A673 (cell line): ENCODE data around the gene TPST1. TPM values are rescaled to one million over a fixed set of nuclear protein-coding genes. Genes with fewer than 3 reads are reported as not detected.

ENCODE experiments used
- BruUV-seq: library from RNA; stranded (reverse); fragments of 400-500 nt; replicated peaks from 2 replicates; lab custom pipeline; 2021; lab: Mats Ljungman, UMichigan
- CTCF ChIA-PET: fragments of 300-600 bp; sonication (Branson Sonifier 250); formaldehyde crosslinking; loops from one replicate; lab custom pipeline; 2022; ENCODE audit warnings: antibody characterized with exemption; lab: Charles Lee
- POLR2A ChIA-PET: fragments of 300-600 bp; sonication (Branson Sonifier 250); formaldehyde crosslinking; loops from one replicate; lab custom pipeline; 2022; ENCODE audit warnings: antibody characterized with exemption; ENCODE audit not compliant: low non-redundant PET; lab: Charles Lee
- DNase-seq: peaks from one replicate; pipeline ENCODE4 v3.0.0-alpha.2; 2015; ENCODE audit warnings: low spot score
- H3K27ac ChIP-seq: fragments of 200-600 bp; sonication (generic); 2 replicates; pipeline ENCODE4 v1.5.1; 2016; ENCODE audit warnings: mixed run types, low read depth, mild to moderate bottlenecking, mixed read lengths, antibody characterized with exemption, low read length; ENCODE audit not compliant: poor library complexity, severe bottlenecking
- H3K27me3 ChIP-seq: fragments of 200-600 bp; sonication (generic); replicated peaks from 2 replicates; pipeline ENCODE4 v1.6.1; 2017; ENCODE audit warnings: mixed run types, low read depth, mild to moderate bottlenecking, mixed read lengths, antibody characterized with exemption, low read length; ENCODE audit not compliant: insufficient read depth, poor library complexity
- H3K36me3 ChIP-seq: fragments of 200-600 bp; sonication (generic); 2 replicates; pipeline ENCODE4 v1.6.1; 2016; ENCODE audit warnings: mixed run types, mild to moderate bottlenecking, mixed read lengths, antibody characterized with exemption, low read length; ENCODE audit not compliant: insufficient read depth, poor library complexity, severe bottlenecking
- H3K4me1 ChIP-seq: fragments of 200-600 bp; sonication (generic); 2 replicates; pipeline ENCODE4 v1.6.1; 2017; ENCODE audit warnings: mixed run types, mild to moderate bottlenecking, mixed read lengths, antibody characterized with exemption, low read length; ENCODE audit not compliant: insufficient read depth, poor library complexity, severe bottlenecking
- H3K4me3 ChIP-seq: fragments of 200-600 bp; sonication (generic); 2 replicates; pipeline ENCODE4 v1.5.1; 2016; ENCODE audit warnings: low read depth, mixed run types, mild to moderate bottlenecking, mixed read lengths, low read length; ENCODE audit not compliant: poor library complexity, severe bottlenecking
- H3K9me3 ChIP-seq: fragments of 200-600 bp; sonication (generic); 2 replicates; pipeline ENCODE4 v1.6.1; 2016; ENCODE audit warnings: mixed run types, low read depth, mild to moderate bottlenecking, mixed read lengths, antibody characterized with exemption, low read length; ENCODE audit not compliant: poor library complexity, severe bottlenecking
- EZH2 ChIP-seq: fragments of 200-600 bp; sonication (generic); IDR thresholded peaks from 2 replicates; pipeline ENCODE4 v1.6.1; 2017; ENCODE audit warnings: borderline replicate concordance, low read depth, mild to moderate bottlenecking, mixed read lengths, antibody characterized with exemption, low read length; ENCODE audit not compliant: poor library complexity, severe bottlenecking
- intact Hi-C: fragments of 100-400 bp; cut with micrococcal nuclease; formaldehyde crosslinking; loops from one replicate; pipeline ENCODE4 v1.10.0; 2022; ENCODE audit not compliant: unreplicated experiment
- total RNA-seq: library from RNA; stranded (reverse); gene quantifications from 2 replicates; pipeline ENCODE4 v1.2.3, GENCODE V29; 2021
- TF ChIP-seq, protein P1 (sequence below): fragments of 300-800, 200-600 bp; sonication (generic); conservative IDR thresholded peaks from 2 replicates; pipeline ENCODE4 v1.5.1; 2017; ENCODE audit warnings: low read depth, mild to moderate bottlenecking, antibody characterized with exemption, low read length, moderate library complexity, mixed read lengths

TPST1 gene
- total RNA-seq, 1 experiment from 2014 or later = 8.0 TPM

DNA sequence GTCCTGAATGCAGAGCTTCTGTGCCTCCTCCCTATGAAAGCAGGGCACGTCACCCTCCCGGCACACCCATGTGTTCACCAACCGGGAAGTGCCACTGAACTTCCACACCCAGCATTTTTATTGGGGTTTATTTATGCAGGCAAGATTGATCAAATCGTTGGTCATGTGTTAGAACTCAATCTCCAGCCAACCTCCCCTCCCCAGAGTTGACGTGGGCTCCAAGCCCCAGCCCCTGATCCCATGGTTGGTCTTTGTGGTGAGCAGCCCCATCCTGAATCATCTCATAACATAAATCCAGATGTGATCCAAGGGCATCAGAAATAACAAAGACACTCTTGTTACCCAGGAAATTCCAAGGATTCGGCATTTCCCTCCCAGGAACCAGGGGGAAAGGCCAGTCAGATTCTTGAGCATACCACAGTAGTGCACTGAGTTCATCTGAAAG lies 151.2 kb downstream of the TPST1 start:
- POLR2A ChIA-PET = no interaction called here
- Histone ChIP-seq H3K27ac (no peak overlapping the region), H3K4me3 (no peak overlapping the region), H3K36me3 (no peaks in the 10 kb centered on the region), H3K9me3 (no peaks in the 10 kb centered on the region), H3K27me3 (no peaks in the 10 kb centered on the region), H3K4me1 (peaks cover 4% of the 10 kb centered on the region)
- no peak for DNase-seq
- intact Hi-C loops = no loop called here
- no peak for TF ChIP-seq EZH2
- TF ChIP-seq, protein P1, sequence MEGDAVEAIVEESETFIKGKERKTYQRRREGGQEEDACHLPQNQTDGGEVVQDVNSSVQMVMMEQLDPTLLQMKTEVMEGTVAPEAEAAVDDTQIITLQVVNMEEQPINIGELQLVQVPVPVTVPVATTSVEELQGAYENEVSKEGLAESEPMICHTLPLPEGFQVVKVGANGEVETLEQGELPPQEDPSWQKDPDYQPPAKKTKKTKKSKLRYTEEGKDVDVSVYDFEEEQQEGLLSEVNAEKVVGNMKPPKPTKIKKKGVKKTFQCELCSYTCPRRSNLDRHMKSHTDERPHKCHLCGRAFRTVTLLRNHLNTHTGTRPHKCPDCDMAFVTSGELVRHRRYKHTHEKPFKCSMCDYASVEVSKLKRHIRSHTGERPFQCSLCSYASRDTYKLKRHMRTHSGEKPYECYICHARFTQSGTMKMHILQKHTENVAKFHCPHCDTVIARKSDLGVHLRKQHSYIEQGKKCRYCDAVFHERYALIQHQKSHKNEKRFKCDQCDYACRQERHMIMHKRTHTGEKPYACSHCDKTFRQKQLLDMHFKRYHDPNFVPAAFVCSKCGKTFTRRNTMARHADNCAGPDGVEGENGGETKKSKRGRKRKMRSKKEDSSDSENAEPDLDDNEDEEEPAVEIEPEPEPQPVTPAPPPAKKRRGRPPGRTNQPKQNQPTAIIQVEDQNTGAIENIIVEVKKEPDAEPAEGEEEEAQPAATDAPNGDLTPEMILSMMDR = no peak
- no TSS peak for BruUV-seq
- CTCF ChIA-PET = no interaction called here

DNA sequence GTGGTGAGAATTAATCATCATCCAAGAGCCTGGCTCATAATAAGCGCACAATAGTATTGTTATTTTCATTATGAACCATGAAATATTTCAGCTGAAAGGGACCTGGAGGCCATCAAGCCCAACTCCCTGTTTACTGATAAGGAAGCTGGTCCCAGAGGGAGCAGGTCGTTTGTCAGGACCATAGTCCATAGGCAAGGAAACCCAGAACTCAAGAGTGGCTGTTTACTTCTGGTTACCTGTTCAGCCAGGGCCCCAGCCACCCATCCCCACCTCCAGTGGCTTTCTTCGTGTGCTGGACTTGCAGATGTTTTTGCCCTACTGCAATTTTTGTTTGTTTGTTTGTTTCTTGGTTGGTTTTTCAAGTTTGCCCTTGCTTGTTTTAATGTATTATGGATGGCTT lies 152.0 kb downstream of the TPST1 start:
- no TSS peak for BruUV-seq
- CTCF ChIA-PET = no interaction called here

DNA sequence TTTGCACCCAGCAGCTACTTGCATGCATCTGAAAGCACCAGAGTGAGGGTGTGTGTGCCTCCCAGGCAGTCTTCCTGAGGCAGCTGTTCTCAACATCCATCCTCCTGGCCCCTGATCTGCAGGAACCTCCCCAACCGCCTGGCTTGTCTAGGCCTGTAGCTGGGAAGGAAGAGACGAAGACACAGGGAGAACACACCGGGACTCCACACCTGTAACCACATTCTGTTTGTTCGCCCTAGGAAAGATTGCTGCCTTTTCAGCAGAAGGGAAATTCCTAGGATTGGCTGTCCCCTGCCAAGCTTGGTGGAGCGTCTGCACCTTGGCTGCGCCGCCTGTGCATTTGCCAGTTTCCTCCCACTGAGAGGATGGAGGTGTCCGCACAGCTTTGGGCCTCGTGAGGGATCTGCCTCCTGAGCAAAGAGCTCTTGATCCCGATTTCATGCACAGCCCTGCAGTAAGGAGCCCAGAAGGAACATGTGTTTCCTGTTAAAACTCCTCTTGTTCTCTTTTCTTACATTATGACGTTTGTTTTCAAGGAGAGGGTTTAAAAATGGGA lies 154.6 kb downstream of the TPST1 start:
- Histone ChIP-seq H3K27ac (no peak overlapping the region), H3K36me3 (no peaks in the 10 kb centered on the region), H3K27me3 (no peaks in the 10 kb centered on the region), H3K9me3 (no peaks in the 10 kb centered on the region), H3K4me1 (no peaks in the 10 kb centered on the region), H3K4me3 (no peak overlapping the region)
- intact Hi-C loops = no loop called here
- TF ChIP-seq EZH2 = no peak
- TF ChIP-seq, protein P1 = no peak
- CTCF ChIA-PET = no interaction called here
- DNase-seq = peak; percentile 5
- BruUV-seq = no TSS peak
- POLR2A ChIA-PET = no interaction called here

More for the DNA sequence above, 152.0 kb downstream of the TPST1 start:
- Histone ChIP-seq H3K36me3 (no peaks in the 10 kb centered on the region), H3K4me3 (no peak overlapping the region), H3K27me3 (no peaks in the 10 kb centered on the region), H3K4me1 (peaks cover 1% of the 10 kb centered on the region), H3K27ac (no peak overlapping the region), H3K9me3 (no peaks in the 10 kb centered on the region)
- TF ChIP-seq EZH2 = no peak
- TF ChIP-seq, protein P1 = no peak
- DNase-seq = no peak
- POLR2A ChIA-PET = no interaction called here
- intact Hi-C loops = no loop called here
